HepG2 (cell line): ENCODE results near the gene PRXL2B. TPM values are rescaled to one million over a fixed set of nuclear protein-coding genes. Genes with fewer than 3 reads are reported as not detected.

Source experiments
- ATAC-seq: fragments of 200-7000 bp; cut with Tn5 transposase; 3 replicates; pipeline ENCODE4 v1.9.1; 2020; ENCODE audit warnings: mild to moderate bottlenecking, moderate library complexity
- BruUV-seq: library from RNA; stranded (reverse); fragments of 400-500 nt; replicated peaks from 2 replicates; lab custom pipeline; 2021; lab: Mats Ljungman, UMichigan
- CTCF ChIA-PET: fragments of 300-600 bp; formaldehyde crosslinking; extraction: SDS; loops from one replicate; lab custom pipeline; 2021; ENCODE audit warnings: low total read pairs, inconsistent platforms, low intra/inter-chr PET ratio; lab: Yijun Ruan, JAX
- POLR2A ChIA-PET: fragments of 350-600 bp; sonication (Branson Sonifier 250); formaldehyde crosslinking; loops from one replicate; lab custom pipeline; 2020; ENCODE audit warnings: antibody characterized with exemption, inconsistent platforms; lab: Yijun Ruan, JAX
- DNase-seq: peaks from one replicate; pipeline ENCODE4 v3.0.0-alpha.2; 2015; ENCODE audit warnings: low spot score
- FAIRE-seq: peaks from 3 replicates; lab custom pipeline; 2011; peaks lifted over from hg19 to GRCh38; lab: Jason Lieb, UNC
- H2AFZ ChIP-seq: one replicate; pipeline ENCODE4 v1.6.1; 2011; ENCODE audit warnings: low read length, inconsistent platforms
- H3K27ac ChIP-seq: fragments of 300-600 bp; 3 replicates; pipeline ENCODE4 v1.8.0; 2011; ENCODE audit warnings: mixed run types, mild to moderate bottlenecking, mixed read lengths, low read length, inconsistent platforms; ENCODE audit not compliant: insufficient read depth; ENCODE audit errors: extremely low read length
- H3K27me3 ChIP-seq, 2 experiments: fragments of 200-600 bp in 1 of 2; 2 replicates in 1 of 2; 3 replicates in 1 of 2; pipeline versions ENCODE4 v1.6.0 to v1.8.0; 2011; ENCODE audit warnings: low read length in 2 of 2, mild to moderate bottlenecking in 2 of 2, moderate library complexity in 2 of 2, inconsistent platforms in 1 of 2; ENCODE audit not compliant: insufficient read depth in 2 of 2, control insufficient read depth in 1 of 2
- H3K36me3 ChIP-seq, 2 experiments: fragments of 200-600 bp in 1 of 2; replicated peaks in 1 of 2; 2 replicates in 1 of 2; 3 replicates in 1 of 2; pipeline versions ENCODE4 v1.5.1 to v1.8.0; 2011; ENCODE audit warnings: low read length in 2 of 2, inconsistent platforms in 1 of 2; ENCODE audit not compliant: insufficient read depth in 2 of 2, control insufficient read depth in 1 of 2
- H3K4me1 ChIP-seq: 2 replicates; pipeline ENCODE4 v1.5.1; 2012; ENCODE audit warnings: low read length, inconsistent platforms; ENCODE audit not compliant: insufficient read depth
- H3K4me2 ChIP-seq: 2 replicates; pipeline ENCODE4 v1.6.0; 2011; ENCODE audit warnings: low read depth, low read length, inconsistent platforms
- H3K4me3 ChIP-seq, 3 experiments: fragments of 200-600 bp in 1 of 3; sonication (generic), shearing (Covaris generic) in 1 of 3; replicated peaks in 1 of 3; 2 replicates each; pipeline ENCODE4 v1.5.1; 2011 to 2016; ENCODE audit warnings: low read length in 3 of 3, inconsistent platforms in 2 of 3, low read depth in 2 of 3, mild to moderate bottlenecking in 2 of 3, control low read depth in 1 of 3, mixed read lengths in 1 of 3; ENCODE audit not compliant: insufficient read depth in 1 of 3
- H3K79me2 ChIP-seq: one replicate; pipeline ENCODE4 v1.6.1; 2011; ENCODE audit warnings: low read length, inconsistent platforms; ENCODE audit not compliant: insufficient read depth
- H3K9ac ChIP-seq: 2 replicates; pipeline ENCODE4 v1.6.0; 2011; ENCODE audit warnings: mild to moderate bottlenecking, low read depth, low read length, inconsistent platforms; ENCODE audit not compliant: insufficient read depth
- H3K9me3 ChIP-seq: 2 replicates; pipeline ENCODE4 v1.5.1; 2012; ENCODE audit warnings: mild to moderate bottlenecking, low read length
- H4K20me1 ChIP-seq: 2 replicates; pipeline ENCODE4 v1.6.0; 2011; ENCODE audit warnings: inconsistent platforms, mild to moderate bottlenecking, low read length, moderate library complexity; ENCODE audit not compliant: insufficient read depth
- MBNL3 ChIP-seq: fragments of 250-450 bp; sonication (Bioruptor Pico); conservative IDR thresholded peaks from 2 replicates; pipeline ENCODE4 v1.8.0; 2022; ENCODE audit warnings: mild to moderate bottlenecking, inconsistent platforms
- ZNF136 ChIP-seq: sonication (generic); formaldehyde crosslinking; IDR thresholded peaks from 2 replicates; pipeline ENCODE4 v1.8.1; 2022; ENCODE audit warnings: low read depth, mild to moderate bottlenecking, moderate library complexity, missing genetic modification reagents
- WGBS: methylation state at CpG from one replicate; pipeline ENCODE4 v1.1.6; 2017; ENCODE audit warnings: low lambda C conversion rate; 5-methylcytosine and 5-hydroxymethylcytosine counted together
- in situ Hi-C: cut with HindIII; loops from 2 replicates; pipeline ENCODE4 v1.10.0; 2017; ENCODE audit warnings: low pct_unique_long_range_greater_than_20kb; ENCODE audit not compliant: extremely low pct_ligation_motif_present
- intact Hi-C: fragments of 100-400 bp; cut with micrococcal nuclease; formaldehyde crosslinking; loops from one replicate; pipeline ENCODE4 v1.10.0; 2022; ENCODE audit not compliant: unreplicated experiment
- polyA plus RNA-seq, 8 experiments: library from polyadenylated mRNA; depleted of rRNA in 3 of 8; stranded (reverse) in 7 of 8; unstranded in 1 of 8; fragments of >200 nt; fragmentation: Illumina TruSeq in 4 of 8; extraction: Trizol in 4 of 8; gene quantifications; 2 replicates each; pipeline versions ENCODE4 v1.2.1 to v1.2.3, GENCODE V29; 2011 to 2016; ENCODE audit warnings: low read depth in 4 of 8, missing spikeins in 1 of 8, mixed read lengths in 1 of 8; ENCODE audit not compliant: insufficient read depth in 1 of 8
- total RNA-seq, 5 experiments: library from RNA; depleted of rRNA; stranded (reverse); fragments of >200 nt; fragmentation: Illumina TruSeq; extraction: Trizol; gene quantifications; 2 replicates each; pipeline ENCODE4 v1.2.3, GENCODE V29; 2016; ENCODE audit warnings: low read depth in 1 of 5
- TF ChIP-seq, protein P1 (sequence below): sonication (generic); formaldehyde crosslinking; IDR thresholded peaks from 2 replicates; pipeline ENCODE4 v1.4.0; 2020; ENCODE audit warnings: missing genetic modification reagents, borderline replicate concordance
- TF ChIP-seq, protein P2 (sequence below): sonication (generic); formaldehyde crosslinking; IDR thresholded peaks from 2 replicates; pipeline ENCODE4 v1.4.0; 2020; ENCODE audit warnings: missing genetic modification reagents
- TF ChIP-seq, protein P3 (sequence below): sonication (generic); formaldehyde crosslinking; IDR thresholded peaks from 2 replicates; pipeline ENCODE4 v1.5.1; 2020; ENCODE audit warnings: mild to moderate bottlenecking, missing genetic modification reagents, moderate library complexity

PRXL2B gene
- total and polyA plus RNA-seq, 2 of the 13 experiments (the other 11 are each of a cell fraction or from before 2014, with no cell fraction given), result 16.8 to 22.1 TPM

DNA sequence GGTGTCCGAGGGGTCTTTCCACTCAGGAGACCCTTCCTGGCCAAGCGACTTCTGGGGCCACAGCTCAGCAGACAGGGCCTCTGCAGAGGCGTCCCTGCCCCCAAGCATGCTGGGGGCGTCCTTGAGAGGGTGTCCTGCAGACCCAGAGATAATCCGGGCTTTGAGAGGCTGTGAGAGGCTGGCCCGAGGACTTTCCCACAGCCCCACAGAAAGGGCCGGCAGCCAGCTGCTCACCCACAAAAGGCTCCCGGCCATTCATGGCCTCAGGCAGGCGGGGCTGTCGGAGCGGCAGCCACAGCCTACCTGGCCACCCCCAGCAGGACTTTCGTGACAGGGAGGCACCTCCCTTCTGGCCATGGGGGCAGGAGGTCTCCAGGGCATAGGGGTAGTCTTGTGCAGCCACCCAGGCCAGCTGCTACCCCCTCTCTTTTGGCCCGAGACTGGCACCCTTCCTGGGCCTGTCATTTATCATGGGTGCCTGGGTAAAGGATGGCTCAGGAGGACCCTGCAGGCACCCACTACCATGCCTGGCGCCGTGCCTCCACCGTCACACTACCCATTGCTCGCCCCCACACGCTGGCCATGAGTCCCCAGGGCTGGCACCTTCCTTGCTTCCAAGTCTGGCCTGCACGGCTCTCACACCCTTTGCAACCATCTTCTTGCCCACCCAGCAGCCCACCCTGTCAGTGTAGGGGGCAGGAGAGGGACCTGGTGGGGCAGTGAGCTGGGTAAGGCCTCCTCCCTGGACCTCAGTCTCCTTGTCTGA lies 41.5 kb upstream of the PRXL2B start:
- no TSS peak for BruUV-seq
- Histone ChIP-seq H3K4me1 (peaks cover 72% of the 10 kb centered on the region), H3K27me3 (peaks cover 4 to 6% of the 10 kb centered on the region in 2 experiments; a peak in 2 of 5 replicates), H3K9me3 (no peaks in the 10 kb centered on the region), H3K27ac (no peak overlapping the region), H3K36me3 (no peaks in the 10 kb centered on the region), H2AFZ (no peak overlapping the region), H4K20me1 (no peaks in the 10 kb centered on the region), H3K79me2 (no peaks in the 10 kb centered on the region), H3K4me2 (peak overlapping the region; percentile 83), H3K9ac (peak overlapping the region; percentile 14), H3K4me3 (peak overlapping the region in 1 of 3 experiments; percentile 60; a peak in 1 of 6 replicates)
- intact Hi-C loops (no loop called here), in situ Hi-C loops (loop anchor here (5.0 kb wide), 1 partner anchor 133 kb away; the partner anchor contains the start of gene PEX10)
- 43% methylated on average over 7 of the region's 19 CpGs for WGBS
- ChIA-PET POLR2A (interaction anchor here (0.7 to 3.4 kb wide), 10 partner anchors 11 to 132 kb away, joined by 3 to 38 read pairs (median 8); partner anchors contain the start of genes PANK4, PEX10 and TNFRSF14), CTCF (no interaction called here)
- FAIRE-seq, result no peak
- no peak for ATAC-seq
- DNase-seq, result no peak
- TF ChIP-seq, protein P1, sequence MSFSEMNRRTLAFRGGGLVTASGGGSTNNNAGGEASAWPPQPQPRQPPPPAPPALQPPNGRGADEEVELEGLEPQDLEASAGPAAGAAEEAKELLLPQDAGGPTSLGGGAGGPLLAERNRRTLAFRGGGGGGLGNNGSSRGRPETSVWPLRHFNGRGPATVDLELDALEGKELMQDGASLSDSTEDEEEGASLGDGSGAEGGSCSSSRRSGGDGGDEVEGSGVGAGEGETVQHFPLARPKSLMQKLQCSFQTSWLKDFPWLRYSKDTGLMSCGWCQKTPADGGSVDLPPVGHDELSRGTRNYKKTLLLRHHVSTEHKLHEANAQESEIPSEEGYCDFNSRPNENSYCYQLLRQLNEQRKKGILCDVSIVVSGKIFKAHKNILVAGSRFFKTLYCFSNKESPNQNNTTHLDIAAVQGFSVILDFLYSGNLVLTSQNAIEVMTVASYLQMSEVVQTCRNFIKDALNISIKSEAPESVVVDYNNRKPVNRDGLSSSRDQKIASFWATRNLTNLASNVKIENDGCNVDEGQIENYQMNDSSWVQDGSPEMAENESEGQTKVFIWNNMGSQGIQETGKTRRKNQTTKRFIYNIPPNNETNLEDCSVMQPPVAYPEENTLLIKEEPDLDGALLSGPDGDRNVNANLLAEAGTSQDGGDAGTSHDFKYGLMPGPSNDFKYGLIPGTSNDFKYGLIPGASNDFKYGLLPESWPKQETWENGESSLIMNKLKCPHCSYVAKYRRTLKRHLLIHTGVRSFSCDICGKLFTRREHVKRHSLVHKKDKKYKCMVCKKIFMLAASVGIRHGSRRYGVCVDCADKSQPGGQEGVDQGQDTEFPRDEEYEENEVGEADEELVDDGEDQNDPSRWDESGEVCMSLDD (CRISPR knock-in tag), result 0 out of 2 replicates have a peak, but pooled peaks have one; percentile 28
- TF ChIP-seq, protein P2, sequence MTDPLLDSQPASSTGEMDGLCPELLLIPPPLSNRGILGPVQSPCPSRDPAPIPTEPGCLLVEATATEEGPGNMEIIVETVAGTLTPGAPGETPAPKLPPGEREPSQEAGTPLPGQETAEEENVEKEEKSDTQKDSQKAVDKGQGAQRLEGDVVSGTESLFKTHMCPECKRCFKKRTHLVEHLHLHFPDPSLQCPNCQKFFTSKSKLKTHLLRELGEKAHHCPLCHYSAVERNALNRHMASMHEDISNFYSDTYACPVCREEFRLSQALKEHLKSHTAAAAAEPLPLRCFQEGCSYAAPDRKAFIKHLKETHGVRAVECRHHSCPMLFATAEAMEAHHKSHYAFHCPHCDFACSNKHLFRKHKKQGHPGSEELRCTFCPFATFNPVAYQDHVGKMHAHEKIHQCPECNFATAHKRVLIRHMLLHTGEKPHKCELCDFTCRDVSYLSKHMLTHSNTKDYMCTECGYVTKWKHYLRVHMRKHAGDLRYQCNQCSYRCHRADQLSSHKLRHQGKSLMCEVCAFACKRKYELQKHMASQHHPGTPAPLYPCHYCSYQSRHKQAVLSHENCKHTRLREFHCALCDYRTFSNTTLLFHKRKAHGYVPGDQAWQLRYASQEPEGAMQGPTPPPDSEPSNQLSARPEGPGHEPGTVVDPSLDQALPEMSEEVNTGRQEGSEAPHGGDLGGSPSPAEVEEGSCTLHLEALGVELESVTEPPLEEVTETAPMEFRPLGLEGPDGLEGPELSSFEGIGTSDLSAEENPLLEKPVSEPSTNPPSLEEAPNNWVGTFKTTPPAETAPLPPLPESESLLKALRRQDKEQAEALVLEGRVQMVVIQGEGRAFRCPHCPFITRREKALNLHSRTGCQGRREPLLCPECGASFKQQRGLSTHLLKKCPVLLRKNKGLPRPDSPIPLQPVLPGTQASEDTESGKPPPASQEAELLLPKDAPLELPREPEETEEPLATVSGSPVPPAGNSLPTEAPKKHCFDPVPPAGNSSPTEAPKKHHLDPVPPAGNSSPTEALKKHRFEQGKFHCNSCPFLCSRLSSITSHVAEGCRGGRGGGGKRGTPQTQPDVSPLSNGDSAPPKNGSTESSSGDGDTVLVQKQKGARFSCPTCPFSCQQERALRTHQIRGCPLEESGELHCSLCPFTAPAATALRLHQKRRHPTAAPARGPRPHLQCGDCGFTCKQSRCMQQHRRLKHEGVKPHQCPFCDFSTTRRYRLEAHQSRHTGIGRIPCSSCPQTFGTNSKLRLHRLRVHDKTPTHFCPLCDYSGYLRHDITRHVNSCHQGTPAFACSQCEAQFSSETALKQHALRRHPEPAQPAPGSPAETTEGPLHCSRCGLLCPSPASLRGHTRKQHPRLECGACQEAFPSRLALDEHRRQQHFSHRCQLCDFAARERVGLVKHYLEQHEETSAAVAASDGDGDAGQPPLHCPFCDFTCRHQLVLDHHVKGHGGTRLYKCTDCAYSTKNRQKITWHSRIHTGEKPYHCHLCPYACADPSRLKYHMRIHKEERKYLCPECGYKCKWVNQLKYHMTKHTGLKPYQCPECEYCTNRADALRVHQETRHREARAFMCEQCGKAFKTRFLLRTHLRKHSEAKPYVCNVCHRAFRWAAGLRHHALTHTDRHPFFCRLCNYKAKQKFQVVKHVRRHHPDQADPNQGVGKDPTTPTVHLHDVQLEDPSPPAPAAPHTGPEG (CRISPR knock-in tag), result no peak
- no peak for TF ChIP-seq ZNF136 (CRISPR knock-in tag)
- TF ChIP-seq, protein P3, sequence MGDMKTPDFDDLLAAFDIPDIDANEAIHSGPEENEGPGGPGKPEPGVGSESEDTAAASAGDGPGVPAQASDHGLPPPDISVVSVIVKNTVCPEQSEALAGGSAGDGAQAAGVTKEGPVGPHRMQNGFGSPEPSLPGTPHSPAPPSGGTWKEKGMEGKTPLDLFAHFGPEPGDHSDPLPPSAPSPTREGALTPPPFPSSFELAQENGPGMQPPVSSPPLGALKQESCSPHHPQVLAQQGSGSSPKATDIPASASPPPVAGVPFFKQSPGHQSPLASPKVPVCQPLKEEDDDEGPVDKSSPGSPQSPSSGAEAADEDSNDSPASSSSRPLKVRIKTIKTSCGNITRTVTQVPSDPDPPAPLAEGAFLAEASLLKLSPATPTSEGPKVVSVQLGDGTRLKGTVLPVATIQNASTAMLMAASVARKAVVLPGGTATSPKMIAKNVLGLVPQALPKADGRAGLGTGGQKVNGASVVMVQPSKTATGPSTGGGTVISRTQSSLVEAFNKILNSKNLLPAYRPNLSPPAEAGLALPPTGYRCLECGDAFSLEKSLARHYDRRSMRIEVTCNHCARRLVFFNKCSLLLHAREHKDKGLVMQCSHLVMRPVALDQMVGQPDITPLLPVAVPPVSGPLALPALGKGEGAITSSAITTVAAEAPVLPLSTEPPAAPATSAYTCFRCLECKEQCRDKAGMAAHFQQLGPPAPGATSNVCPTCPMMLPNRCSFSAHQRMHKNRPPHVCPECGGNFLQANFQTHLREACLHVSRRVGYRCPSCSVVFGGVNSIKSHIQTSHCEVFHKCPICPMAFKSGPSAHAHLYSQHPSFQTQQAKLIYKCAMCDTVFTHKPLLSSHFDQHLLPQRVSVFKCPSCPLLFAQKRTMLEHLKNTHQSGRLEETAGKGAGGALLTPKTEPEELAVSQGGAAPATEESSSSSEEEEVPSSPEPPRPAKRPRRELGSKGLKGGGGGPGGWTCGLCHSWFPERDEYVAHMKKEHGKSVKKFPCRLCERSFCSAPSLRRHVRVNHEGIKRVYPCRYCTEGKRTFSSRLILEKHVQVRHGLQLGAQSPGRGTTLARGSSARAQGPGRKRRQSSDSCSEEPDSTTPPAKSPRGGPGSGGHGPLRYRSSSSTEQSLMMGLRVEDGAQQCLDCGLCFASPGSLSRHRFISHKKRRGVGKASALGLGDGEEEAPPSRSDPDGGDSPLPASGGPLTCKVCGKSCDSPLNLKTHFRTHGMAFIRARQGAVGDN (CRISPR knock-in tag), result peak; percentile 37
- no peak for TF ChIP-seq MBNL3 (CRISPR knock-in tag)
